Skeletal muscle tissue (tissue), 4 donors: ENCODE measurements around the gene PALS1. TPM values are rescaled to one million over a fixed set of nuclear protein-coding genes. Genes with fewer than 3 reads are reported as not detected.

ENCODE experiments used
- H3K27ac ChIP-seq: one replicate; pipeline ENCODE4 v1.7.0; 2013; ENCODE audit warnings: mild to moderate bottlenecking, low read depth, low read length, inconsistent platforms
- H3K27me3 ChIP-seq, 3 donors: one replicate each; pipeline ENCODE4 v1.7.0; 2013; ENCODE audit warnings: low read length in 3 of 3; ENCODE audit not compliant: control insufficient read depth in 3 of 3, insufficient read depth in 3 of 3
- H3K36me3 ChIP-seq, 3 donors: one replicate each; pipeline ENCODE4 v1.7.0; 2013; ENCODE audit warnings: low read length in 3 of 3; ENCODE audit not compliant: control insufficient read depth in 3 of 3, insufficient read depth in 3 of 3
- H3K4me1 ChIP-seq, 3 donors: one replicate each; pipeline ENCODE4 v1.7.0; 2013; ENCODE audit warnings: low read length in 3 of 3, mild to moderate bottlenecking in 3 of 3; ENCODE audit not compliant: control insufficient read depth in 3 of 3, insufficient read depth in 3 of 3
- H3K4me3 ChIP-seq, 3 donors: one replicate each; pipeline ENCODE4 v1.7.0; 2013; ENCODE audit warnings: low read length in 3 of 3
- H3K9ac ChIP-seq, 3 donors: one replicate each; pipeline ENCODE4 v1.7.0; 2013; ENCODE audit warnings: low read length in 3 of 3, mild to moderate bottlenecking in 3 of 3, moderate library complexity in 2 of 3, low read depth in 1 of 3
- H3K9me3 ChIP-seq, 3 donors: one replicate each; pipeline ENCODE4 v1.7.0; 2013; ENCODE audit warnings: low read length in 3 of 3; ENCODE audit not compliant: control insufficient read depth in 3 of 3
- total RNA-seq: library from RNA; depleted of rRNA; stranded (reverse); fragments of >200 nt; gene quantifications from one replicate; pipeline ENCODE4 v1.2.3, GENCODE V29; 2014
- donor health status: Osteomylitis.

The PALS1 gene
- total RNA-seq, 1 donor from 2014 or later: 15.7 TPM

GRCh38 chr14:67253076-67253635 is 11.9 kb downstream of the PALS1 start:
- H3K27me3 ChIP-seq: no peaks in the 10 kb centered on the region
- no peak overlapping the region for H3K27ac ChIP-seq
- H3K9ac ChIP-seq: no peak overlapping the region
- no peak overlapping the region for H3K4me3 ChIP-seq
- peaks cover 0 to 3% (median 0%) of the 10 kb centered on the region in 3 donors for H3K4me1 ChIP-seq
- H3K9me3 ChIP-seq: no peaks in the 10 kb centered on the region
- no peaks in the 10 kb centered on the region for H3K36me3 ChIP-seq

GRCh38 chr14:67257906-67258305 is 16.7 kb downstream of the PALS1 start:
- Histone ChIP-seq H3K9ac (no peak overlapping the region), H3K4me3 (no peak overlapping the region), H3K4me1 (peaks cover 0 to 3% (median 3%) of the 10 kb centered on the region in 3 donors), H3K36me3 (no peaks in the 10 kb centered on the region), H3K9me3 (no peaks in the 10 kb centered on the region), H3K27me3 (no peaks in the 10 kb centered on the region), H3K27ac (no peak overlapping the region)

GRCh38 chr14:67260965-67261364 is 19.7 kb downstream of the PALS1 start:
- H3K9ac ChIP-seq: no peak overlapping the region
- H3K4me3 ChIP-seq: no peak overlapping the region
- peaks cover 0 to 3% (median 3%) of the 10 kb centered on the region in 3 donors for H3K4me1 ChIP-seq
- no peaks in the 10 kb centered on the region for H3K36me3 ChIP-seq
- H3K27me3 ChIP-seq: no peaks in the 10 kb centered on the region
- no peaks in the 10 kb centered on the region for H3K9me3 ChIP-seq
- no peak overlapping the region for H3K27ac ChIP-seq

- Histone ChIP-seq H3K9ac (no peak overlapping the region), H3K4me1 (peaks cover 5 to 13% (median 8%) of the 10 kb centered on the region in 3 donors), H3K36me3 (no peaks in the 10 kb centered on the region), H3K27me3 (no peaks in the 10 kb centered on the region), H3K9me3 (no peaks in the 10 kb centered on the region), H3K27ac (no peak overlapping the region), H3K4me3 (no peak overlapping the region)
Observed at GRCh38 chr14:67263499-67264149, 22.4 kb downstream of the PALS1 start.

GRCh38 chr14:67265131-67265530 is 23.9 kb downstream of the PALS1 start:
- Histone ChIP-seq H3K4me1 (peaks cover 12 to 17% (median 16%) of the 10 kb centered on the region in 3 donors), H3K27me3 (no peaks in the 10 kb centered on the region), H3K27ac (no peak overlapping the region), H3K4me3 (no peak overlapping the region), H3K9me3 (no peaks in the 10 kb centered on the region), H3K36me3 (no peaks in the 10 kb centered on the region), H3K9ac (no peak overlapping the region)

GRCh38 chr14:67267576-67268328 is 26.5 kb downstream of the PALS1 start:
- Histone ChIP-seq H3K4me3 (peak overlapping the region in 1 of 3 donors; percentile 39), H3K9me3 (no peaks in the 10 kb centered on the region), H3K4me1 (peaks cover 13 to 18% (median 13%) of the 10 kb centered on the region in 3 donors), H3K27ac (no peak overlapping the region), H3K27me3 (no peaks in the 10 kb centered on the region), H3K9ac (peak overlapping the region in 1 of 3 donors; percentile 47), H3K36me3 (no peaks in the 10 kb centered on the region)

- Histone ChIP-seq H3K9ac (peak overlapping the region in 1 of 3 donors; percentile 47), H3K9me3 (no peaks in the 10 kb centered on the region), H3K36me3 (no peaks in the 10 kb centered on the region), H3K4me3 (peak overlapping the region in 2 of 3 donors; percentile 39 to 41), H3K4me1 (peaks cover 13 to 18% (median 13%) of the 10 kb centered on the region in 3 donors), H3K27me3 (no peaks in the 10 kb centered on the region), H3K27ac (peak overlapping the region; percentile 37)
Observed at GRCh38 chr14:67268426-67269150, 27.4 kb downstream of the PALS1 start.

- H3K36me3 ChIP-seq: no peaks in the 10 kb centered on the region
- H3K4me3 ChIP-seq: peak overlapping the region in 1 of 3 donors; percentile 41
- peaks cover 13 to 18% (median 13%) of the 10 kb centered on the region in 3 donors for H3K4me1 ChIP-seq
- H3K27ac ChIP-seq: peak overlapping the region; percentile 37
- no peaks in the 10 kb centered on the region for H3K9me3 ChIP-seq
- no peak overlapping the region for H3K9ac ChIP-seq
- H3K27me3 ChIP-seq: no peaks in the 10 kb centered on the region
Observed at GRCh38 chr14:67269298-67270060, 28.2 kb downstream of the PALS1 start.

- H3K9ac ChIP-seq: no peak overlapping the region
- H3K4me3 ChIP-seq: peak overlapping the region in 1 of 3 donors; percentile 25
- no peaks in the 10 kb centered on the region for H3K36me3 ChIP-seq
- peaks cover 13 to 18% (median 13%) of the 10 kb centered on the region in 3 donors for H3K4me1 ChIP-seq
- H3K27me3 ChIP-seq: no peaks in the 10 kb centered on the region
- no peaks in the 10 kb centered on the region for H3K9me3 ChIP-seq
- H3K27ac ChIP-seq: peak overlapping the region; percentile 22
Observed at GRCh38 chr14:67270145-67270753, 29.0 kb downstream of the PALS1 start.
